Fibroblast of lung (primary cell): ENCODE measurements around the gene SSX4.
"Not testable (repeated sequence)": the region's sequence is repeated elsewhere in the genome, so short reads cannot be mapped to it uniquely, and the experiment has no call there.

Experiments used
- EZH2 ChIP-seq: IDR thresholded peaks from 2 replicates; pipeline ENCODE4 v1.5.1; 2012; ENCODE audit warnings: low read length, control low read depth, mild to moderate bottlenecking; ENCODE audit errors: missing control alignments
- TF ChIP-seq, protein P1 (sequence below), 2 donors: IDR thresholded peaks in 1 of 2; conservative IDR thresholded peaks in 1 of 2; 1 replicate in 1 of 2; 2 replicates in 1 of 2; pipeline ENCODE4 v1.5.1; 2011 to 2012; ENCODE audit warnings: low read length in 2 of 2, control low read depth in 1 of 2, inconsistent platforms in 1 of 2, low read depth in 1 of 2, mild to moderate bottlenecking in 1 of 2

DNA sequence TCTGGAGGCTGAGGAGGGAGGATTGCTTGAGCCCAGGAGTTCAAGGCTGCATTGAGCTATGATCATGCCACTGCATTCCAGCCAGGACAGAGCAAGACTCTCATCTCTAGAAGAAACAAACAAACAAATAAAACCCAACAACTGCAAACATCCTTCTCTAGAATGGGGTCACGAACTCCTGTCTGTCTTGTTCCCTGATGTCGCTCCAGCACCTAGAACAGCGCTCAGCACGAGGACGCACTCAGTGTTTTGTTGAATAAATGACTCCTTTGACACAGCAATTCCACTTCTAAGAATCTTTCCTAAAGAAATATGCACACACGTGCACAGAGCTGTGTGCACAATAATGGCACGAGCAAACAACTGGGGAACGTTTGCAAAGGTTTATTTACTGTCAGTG is 37.3 kb upstream of the SSX4 start:
- TF ChIP-seq, protein P1, sequence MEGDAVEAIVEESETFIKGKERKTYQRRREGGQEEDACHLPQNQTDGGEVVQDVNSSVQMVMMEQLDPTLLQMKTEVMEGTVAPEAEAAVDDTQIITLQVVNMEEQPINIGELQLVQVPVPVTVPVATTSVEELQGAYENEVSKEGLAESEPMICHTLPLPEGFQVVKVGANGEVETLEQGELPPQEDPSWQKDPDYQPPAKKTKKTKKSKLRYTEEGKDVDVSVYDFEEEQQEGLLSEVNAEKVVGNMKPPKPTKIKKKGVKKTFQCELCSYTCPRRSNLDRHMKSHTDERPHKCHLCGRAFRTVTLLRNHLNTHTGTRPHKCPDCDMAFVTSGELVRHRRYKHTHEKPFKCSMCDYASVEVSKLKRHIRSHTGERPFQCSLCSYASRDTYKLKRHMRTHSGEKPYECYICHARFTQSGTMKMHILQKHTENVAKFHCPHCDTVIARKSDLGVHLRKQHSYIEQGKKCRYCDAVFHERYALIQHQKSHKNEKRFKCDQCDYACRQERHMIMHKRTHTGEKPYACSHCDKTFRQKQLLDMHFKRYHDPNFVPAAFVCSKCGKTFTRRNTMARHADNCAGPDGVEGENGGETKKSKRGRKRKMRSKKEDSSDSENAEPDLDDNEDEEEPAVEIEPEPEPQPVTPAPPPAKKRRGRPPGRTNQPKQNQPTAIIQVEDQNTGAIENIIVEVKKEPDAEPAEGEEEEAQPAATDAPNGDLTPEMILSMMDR (conservative IDR thresholded peaks at IDR 0.05 in 1 of 2, IDR thresholded peaks at IDR 0.05 in 1 of 2; ENCODE audit: low read depth in 1 of 2, low read length in 2 of 2), result not testable (repeated sequence)
- TF ChIP-seq EZH2, result not testable (repeated sequence)
